NCI-H526 treated with DMSO at 0.1 percent for 48 hours (cell line): ENCODE results near the gene OPCML.

Source experiments
- DNase-seq: peaks from one replicate; lab custom pipeline; 2025; lab: John Stamatoyannopoulos, UW

The OPCML gene

GRCh38 chr11:132851247-132851646, 681.1 kb downstream of the OPCML start:
- no peak for DNase-seq

- DNase-seq = no peak
These were observed 682.0 kb downstream of the OPCML start for GRCh38 chr11:132850266-132850665.

- no peak for DNase-seq
These were observed 684.0 kb downstream of the OPCML start for GRCh38 chr11:132848336-132848735.

GRCh38 chr11:132846075-132846474, 686.2 kb downstream of the OPCML start:
- DNase-seq = no peak

GRCh38 chr11:132844956-132845696, 687.2 kb downstream of the OPCML start:
- DNase-seq = no peak

- no peak for DNase-seq
These were observed 691.6 kb downstream of the OPCML start for GRCh38 chr11:132840660-132841059.

GRCh38 chr11:132840191-132840590, 692.1 kb downstream of the OPCML start:
- DNase-seq = no peak

- no peak for DNase-seq
These were observed 692.9 kb downstream of the OPCML start for GRCh38 chr11:132839236-132839945.

GRCh38 chr11:132838627-132839026, 693.7 kb downstream of the OPCML start:
- no peak for DNase-seq

GRCh38 chr11:132831272-132831671, 701.0 kb downstream of the OPCML start:
- no peak for DNase-seq

GRCh38 chr11:132824642-132825041, 707.7 kb downstream of the OPCML start:
- DNase-seq = no peak

- no peak for DNase-seq
These were observed 710.0 kb downstream of the OPCML start for GRCh38 chr11:132822276-132822675.

- no peak for DNase-seq
These were observed 710.8 kb downstream of the OPCML start for GRCh38 chr11:132821499-132821898.

- DNase-seq = no peak
These were observed 711.3 kb downstream of the OPCML start for GRCh38 chr11:132821014-132821413.

GRCh38 chr11:132818951-132819350, 713.4 kb downstream of the OPCML start:
- DNase-seq = no peak

GRCh38 chr11:132817387-132817786, 714.9 kb downstream of the OPCML start:
- no peak for DNase-seq

GRCh38 chr11:132814410-132814809, 717.9 kb downstream of the OPCML start:
- DNase-seq = no peak

GRCh38 chr11:132811649-132812048, 720.7 kb downstream of the OPCML start:
- no peak for DNase-seq

GRCh38 chr11:132809070-132809469, 723.2 kb downstream of the OPCML start:
- DNase-seq = no peak

- no peak for DNase-seq
These were observed 728.0 kb downstream of the OPCML start for GRCh38 chr11:132804258-132804657.

GRCh38 chr11:132803436-132803835, 728.9 kb downstream of the OPCML start:
- DNase-seq = no peak

GRCh38 chr11:132802947-132803346, 729.4 kb downstream of the OPCML start:
- no peak for DNase-seq

- no peak for DNase-seq
These were observed 738.5 kb downstream of the OPCML start for GRCh38 chr11:132793831-132794230.
